ENCODE measurements around the gene CFAP157. TPM values are rescaled to one million over a fixed set of nuclear protein-coding genes. Genes with fewer than 3 reads are reported as not detected.
"Not testable (repeated sequence)": the region's sequence is repeated elsewhere in the genome, so short reads cannot be mapped to it uniquely, and the experiment has no call there.

The CFAP157 gene
- total RNA-seq, 4 donors from 2014 or later, result 2.1 to 5.4 (median 4.4) TPM; not detected in 1

DNA sequence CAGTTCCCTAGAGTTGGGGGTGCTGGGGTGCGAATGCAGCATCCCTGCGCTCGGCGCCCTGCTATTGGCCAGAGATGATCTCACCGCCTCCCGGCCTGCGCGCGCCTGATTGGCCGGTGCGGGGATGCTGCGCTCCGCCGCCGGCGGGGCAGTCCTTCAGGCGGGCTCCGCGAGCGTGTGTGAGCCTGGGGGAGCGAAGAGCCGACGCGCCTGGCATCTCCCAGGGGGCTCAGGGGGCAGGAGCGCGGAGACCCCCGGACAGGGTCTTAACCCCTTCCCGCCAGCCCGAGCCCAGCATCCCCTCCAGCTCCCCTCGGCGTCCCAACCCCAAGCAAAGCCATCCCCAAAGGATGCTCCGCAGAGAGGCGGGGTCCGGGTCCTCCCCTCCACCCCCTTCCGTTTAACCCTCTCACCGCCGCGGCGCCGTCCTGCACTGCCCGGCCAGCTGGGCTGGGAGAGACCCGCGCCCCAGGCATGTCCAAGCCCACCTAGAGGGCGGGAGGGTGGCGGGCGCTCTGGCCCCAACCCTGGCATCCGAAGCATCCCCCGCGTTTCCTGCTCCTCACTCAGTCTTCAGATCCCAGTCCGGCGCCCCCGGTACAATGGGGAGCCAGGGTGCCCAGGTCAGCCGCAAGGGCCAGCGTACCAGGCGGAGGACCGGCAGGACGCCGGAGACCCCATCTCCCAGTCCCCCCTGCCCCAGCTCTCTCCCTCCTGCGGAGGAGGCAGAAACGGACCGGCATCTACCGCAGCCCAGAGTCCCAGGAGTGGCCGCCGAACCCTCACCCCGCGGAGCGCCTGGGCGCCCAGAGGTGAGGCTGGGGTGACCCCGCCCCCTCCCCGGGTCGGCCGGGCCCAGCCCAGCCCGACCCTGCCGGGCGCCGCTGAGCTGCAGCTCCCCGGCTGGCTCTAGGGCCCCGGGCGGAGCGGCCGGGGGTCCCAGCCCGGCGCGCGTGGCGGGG, 47.6 kb downstream of the CFAP157 start:
- Histone ChIP-seq H3K36me3 (no peaks in the 10 kb centered on the region), H3K4me1 (peaks cover 0 to 9% of the 10 kb centered on the region in 2 donors), H3K27me3 (peaks cover 0 to 8% of the 10 kb centered on the region in 2 donors), H3K4me3 (no peak overlapping the region), H3K9me3 (no peaks in the 10 kb centered on the region), H3K27ac (no peak overlapping the region)
- intact Hi-C loops (cut with DNase I; ENCODE audit: low total_unique reads), result no loop called here
- TF ChIP-seq, protein P1, sequence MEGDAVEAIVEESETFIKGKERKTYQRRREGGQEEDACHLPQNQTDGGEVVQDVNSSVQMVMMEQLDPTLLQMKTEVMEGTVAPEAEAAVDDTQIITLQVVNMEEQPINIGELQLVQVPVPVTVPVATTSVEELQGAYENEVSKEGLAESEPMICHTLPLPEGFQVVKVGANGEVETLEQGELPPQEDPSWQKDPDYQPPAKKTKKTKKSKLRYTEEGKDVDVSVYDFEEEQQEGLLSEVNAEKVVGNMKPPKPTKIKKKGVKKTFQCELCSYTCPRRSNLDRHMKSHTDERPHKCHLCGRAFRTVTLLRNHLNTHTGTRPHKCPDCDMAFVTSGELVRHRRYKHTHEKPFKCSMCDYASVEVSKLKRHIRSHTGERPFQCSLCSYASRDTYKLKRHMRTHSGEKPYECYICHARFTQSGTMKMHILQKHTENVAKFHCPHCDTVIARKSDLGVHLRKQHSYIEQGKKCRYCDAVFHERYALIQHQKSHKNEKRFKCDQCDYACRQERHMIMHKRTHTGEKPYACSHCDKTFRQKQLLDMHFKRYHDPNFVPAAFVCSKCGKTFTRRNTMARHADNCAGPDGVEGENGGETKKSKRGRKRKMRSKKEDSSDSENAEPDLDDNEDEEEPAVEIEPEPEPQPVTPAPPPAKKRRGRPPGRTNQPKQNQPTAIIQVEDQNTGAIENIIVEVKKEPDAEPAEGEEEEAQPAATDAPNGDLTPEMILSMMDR (IDR thresholded peaks at IDR 0.05), result no peak
- no peak for TF ChIP-seq POLR2A (IDR thresholded peaks at IDR 0.05)
- no peak for DNase-seq

DNA sequence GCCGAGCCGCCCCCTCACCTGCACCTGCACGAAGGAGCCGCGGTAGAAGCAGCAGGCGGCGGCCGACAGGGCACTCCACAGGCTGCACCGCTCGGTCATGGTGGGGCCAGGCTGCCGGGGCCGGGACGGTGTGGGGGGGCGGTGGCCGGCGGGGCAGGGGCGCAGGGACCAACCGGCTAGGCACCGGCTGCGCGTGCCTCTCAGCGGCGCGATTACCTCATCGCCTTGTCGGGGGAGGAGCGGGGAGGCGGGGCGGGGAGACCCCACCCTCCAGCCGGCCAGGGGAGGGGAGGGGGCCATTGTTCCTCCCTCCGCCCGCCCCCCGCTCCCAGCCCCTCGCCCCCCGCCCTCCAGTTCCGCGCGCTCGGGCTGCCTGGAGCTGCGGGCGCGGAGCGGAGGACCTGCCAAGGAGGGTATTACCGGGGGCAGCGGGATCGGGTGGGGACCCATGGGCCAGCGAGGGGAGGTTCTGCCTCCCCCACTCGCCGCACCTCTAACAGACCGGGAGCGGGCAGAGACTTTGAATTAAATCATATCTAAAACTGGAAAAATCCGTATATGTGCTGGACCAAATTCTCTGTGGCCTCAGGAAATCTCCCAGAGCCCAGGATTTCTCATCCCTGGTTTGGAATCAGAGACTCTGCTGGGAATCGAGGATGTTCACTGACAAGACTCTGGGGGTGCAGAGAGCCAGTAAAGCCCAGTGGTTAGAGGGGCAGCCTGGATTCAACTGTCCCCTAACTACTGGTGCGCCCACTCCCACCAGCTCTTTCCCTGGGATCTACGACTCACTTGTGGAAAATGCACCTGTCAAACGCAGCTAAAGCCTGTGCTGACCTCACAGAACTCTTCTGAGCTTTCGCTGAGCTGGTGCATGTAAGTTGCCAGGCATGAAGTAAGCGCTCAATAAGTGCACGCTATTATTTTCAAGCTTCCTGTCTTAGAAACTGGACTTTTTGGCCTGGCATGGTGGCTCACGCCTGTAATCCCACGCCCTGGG, 48.6 kb downstream of the CFAP157 start:
- Histone ChIP-seq H3K27me3 (peaks cover 0 to 8% of the 10 kb centered on the region in 2 donors), H3K9me3 (no peaks in the 10 kb centered on the region), H3K27ac (peak overlapping the region; percentile 31 to 35), H3K4me3 (no peak overlapping the region), H3K4me1 (peaks cover 0 to 9% of the 10 kb centered on the region in 2 donors), H3K36me3 (no peaks in the 10 kb centered on the region)
- TF ChIP-seq, protein P1 (IDR thresholded peaks at IDR 0.05), result no peak
- no peak for TF ChIP-seq POLR2A (IDR thresholded peaks at IDR 0.05)
- intact Hi-C loops (cut with DNase I; ENCODE audit: low total_unique reads), result no loop called here
- no peak for DNase-seq

DNA sequence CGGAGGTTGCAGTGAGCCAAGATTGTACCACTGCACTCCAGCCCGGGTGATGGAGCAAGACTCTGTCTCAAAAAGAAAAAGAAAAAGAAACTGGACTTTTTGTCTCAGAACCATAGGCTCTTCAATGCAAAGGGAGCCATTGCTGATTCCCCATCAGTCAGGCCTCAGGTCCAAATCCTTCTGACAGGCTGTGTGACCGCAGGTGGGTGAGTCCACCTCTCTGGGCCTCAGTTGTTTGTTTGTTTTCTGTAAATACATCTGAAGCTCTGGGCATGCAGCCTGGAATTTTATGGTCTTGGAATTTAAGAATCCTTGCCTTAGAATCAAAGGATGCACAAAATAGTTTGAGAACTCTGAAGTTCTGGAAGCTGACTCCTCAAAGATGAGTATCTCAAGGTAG, 49.4 kb downstream of the CFAP157 start:
- no peak for TF ChIP-seq POLR2A (IDR thresholded peaks at IDR 0.05)
- TF ChIP-seq, protein P1 (IDR thresholded peaks at IDR 0.05), result no peak
- H3K27me3 ChIP-seq, result peaks cover 0 to 8% of the 10 kb centered on the region in 2 donors
- H3K27ac ChIP-seq, result no peak overlapping the region
- DNase-seq, result no peak
- H3K4me1 ChIP-seq, result peaks cover 0 to 9% of the 10 kb centered on the region in 2 donors
- intact Hi-C loops (cut with DNase I; ENCODE audit: low total_unique reads), result no loop called here
- H3K4me3 ChIP-seq, result no peak overlapping the region
- no peaks in the 10 kb centered on the region for H3K9me3 ChIP-seq
- H3K36me3 ChIP-seq, result no peaks in the 10 kb centered on the region

DNA sequence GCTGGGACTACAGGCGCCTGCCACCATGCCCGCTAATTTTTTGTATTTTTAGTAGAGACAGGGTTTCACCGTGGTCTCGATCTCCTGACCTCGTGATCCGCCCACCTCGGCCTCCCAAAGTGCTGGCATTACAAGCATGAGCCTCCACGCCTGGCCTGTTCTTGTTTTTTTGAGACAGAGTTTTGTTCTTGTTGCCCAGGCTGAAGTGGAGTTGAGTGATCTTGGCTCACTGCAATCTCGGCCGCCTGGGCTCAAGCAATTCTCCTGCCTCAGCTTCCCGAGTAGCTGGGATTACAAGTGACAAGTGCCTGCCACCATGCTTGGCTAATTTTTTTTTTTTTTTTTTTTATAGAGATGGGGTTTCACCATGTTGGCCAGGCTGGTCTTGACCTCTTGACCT, 50.0 kb downstream of the CFAP157 start:
- H3K9me3 ChIP-seq; intact Hi-C loops (cut with DNase I; ENCODE audit: low total_unique reads); H3K4me1 ChIP-seq; H3K4me3 ChIP-seq; DNase-seq; H3K36me3 ChIP-seq; H3K27ac ChIP-seq; H3K27me3 ChIP-seq: not testable (repeated sequence)

DNA sequence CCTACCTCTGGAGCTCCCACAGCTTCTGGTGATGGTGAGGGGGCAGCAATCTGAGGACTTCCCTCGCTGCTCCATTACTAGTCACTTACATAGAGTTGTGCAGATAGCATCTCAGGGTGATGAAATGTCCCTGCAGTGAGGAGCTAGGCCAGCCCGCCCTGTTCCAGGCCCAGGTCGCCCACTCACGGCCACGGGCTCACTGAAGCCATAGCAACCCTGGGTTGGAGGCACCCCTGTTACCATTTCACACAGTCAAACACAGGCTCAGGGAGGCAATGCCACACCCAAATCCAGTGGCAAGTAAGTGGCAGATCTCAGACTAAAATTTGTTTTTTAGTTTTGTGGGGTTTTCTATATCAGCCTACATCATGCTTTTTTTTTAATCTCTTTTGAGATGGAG, 52.1 kb downstream of the CFAP157 start:
- Histone ChIP-seq H3K4me1 (peaks cover 0 to 9% of the 10 kb centered on the region in 2 donors), H3K9me3 (no peaks in the 10 kb centered on the region), H3K27me3 (peaks cover 0 to 8% of the 10 kb centered on the region in 2 donors), H3K4me3 (no peak overlapping the region), H3K27ac (no peak overlapping the region), H3K36me3 (no peaks in the 10 kb centered on the region)
- intact Hi-C loops (cut with DNase I; ENCODE audit: low total_unique reads), result no loop called here
- TF ChIP-seq, protein P1 (IDR thresholded peaks at IDR 0.05), result no peak
- no peak for TF ChIP-seq POLR2A (IDR thresholded peaks at IDR 0.05)
- no peak for DNase-seq

All from uterus (tissue), 4 donors.